Gastroesophageal sphincter (tissue), 4 donors: ENCODE results near the gene KRTAP20-2. TPM values are rescaled to one million over a fixed set of nuclear protein-coding genes. Genes with fewer than 3 reads are reported as not detected.

Experiments
- ATAC-seq: fragments of 150-250 bp; one replicate; pipeline ENCODE4 v1.9.1; 2016; ENCODE audit warnings: mild to moderate bottlenecking, moderate library complexity
- H3K27ac ChIP-seq, 4 donors: fragments of 200-600 bp; sonication (generic) in 3 of 4; 1 replicate in 3 of 4; 2 replicates in 1 of 4; pipeline ENCODE4 v1.5.1; 2016 to 2019
- H3K27me3 ChIP-seq: fragments of 200-600 bp; sonication (generic); one replicate; pipeline ENCODE4 v1.5.1; 2019
- H3K36me3 ChIP-seq, 2 donors: fragments of 200-600 bp; sonication (generic); one replicate each; pipeline ENCODE4 v1.5.1; 2019; ENCODE audit warnings: control low read depth in 1 of 2
- H3K4me1 ChIP-seq, 3 donors: fragments of 200-600 bp; sonication (generic); 1 replicate in 2 of 3; 2 replicates in 1 of 3; pipeline ENCODE4 v1.5.1; 2016 to 2019; ENCODE audit warnings: control low read depth in 2 of 3
- H3K4me3 ChIP-seq, 2 donors: fragments of 200-600 bp; sonication (generic); one replicate each; pipeline ENCODE4 v1.5.1; 2019; ENCODE audit warnings: mild to moderate bottlenecking in 1 of 2, moderate library complexity in 1 of 2
- H3K9me3 ChIP-seq, 3 donors: fragments of 200-600 bp; sonication (generic); one replicate each; pipeline ENCODE4 v1.5.1; 2017 to 2019; ENCODE audit warnings: control low read depth in 2 of 3
- CTCF ChIP-seq, 4 experiments: fragments of 200-600 bp in 2 of 4; fragments of 450-650 bp in 2 of 4; sonication (generic) in 1 of 4; IDR thresholded peaks; one replicate each; pipeline ENCODE4 v1.5.1; 2017 to 2019; ENCODE audit warnings: antibody characterized with exemption in 4 of 4, mild to moderate bottlenecking in 2 of 4, moderate library complexity in 2 of 4
- EP300 ChIP-seq: sonication (generic); formaldehyde crosslinking; IDR thresholded peaks from one replicate; pipeline ENCODE4 v1.6.1; 2017; ENCODE audit warnings: antibody characterized with exemption, mild to moderate bottlenecking
- POLR2A ChIP-seq, 2 donors: fragments of 450-650 bp; IDR thresholded peaks; one replicate each; pipeline ENCODE4 v1.6.1; 2017; ENCODE audit warnings: antibody characterized with exemption in 2 of 2, mild to moderate bottlenecking in 2 of 2, moderate library complexity in 1 of 2
- POLR2AphosphoS5 ChIP-seq: sonication (generic); formaldehyde crosslinking; IDR thresholded peaks from one replicate; pipeline ENCODE4 v1.6.1; 2017; ENCODE audit warnings: antibody characterized with exemption
- WGBS, 2 donors: methylation state at CpG; one replicate each; pipeline ENCODE4 v1.1.5; 2018; ENCODE audit warnings: low coverage in 1 of 2; 5-methylcytosine and 5-hydroxymethylcytosine counted together
- small RNA-seq, 4 donors: library from RNA; depleted of rRNA; stranded (forward); fragments of <200 nt; gene quantifications; one replicate each; pipeline ENCODE3, GENCODE V24; 2016
- total RNA-seq, 4 donors: library from RNA; depleted of rRNA; stranded (reverse); fragments of >200 nt; gene quantifications; one replicate each; pipeline ENCODE4 v1.1.0, GENCODE V29; 2016

The KRTAP20-2 gene
- total RNA-seq, 4 donors from 2014 or later, result not detected

- Histone ChIP-seq H3K4me1 (no peaks in the 10 kb centered on the region), H3K27ac (no peak overlapping the region), H3K27me3 (no peaks in the 10 kb centered on the region), H3K4me3 (no peak overlapping the region), H3K9me3 (peaks cover 0 to 6% (median 0%) of the 10 kb centered on the region in 3 donors), H3K36me3 (no peaks in the 10 kb centered on the region)
- no peak for ATAC-seq
- TF ChIP-seq CTCF (IDR thresholded peaks at IDR 0.05), result no peak
- TF ChIP-seq POLR2A (IDR thresholded peaks at IDR 0.05), result no peak
- no peak for TF ChIP-seq POLR2AphosphoS5
- no peak for TF ChIP-seq EP300
- WGBS, 2 donors, result 19 to 20% methylated on average over 1 of the region's 1 CpG
These were observed 45.6 kb downstream of the KRTAP20-2 start for GRCh38 chr21:30680586-30680985.

- no peak overlapping the region for H3K27ac ChIP-seq
- peaks cover 0 to 6% (median 0%) of the 10 kb centered on the region in 3 donors for H3K9me3 ChIP-seq
- no peaks in the 10 kb centered on the region for H3K4me1 ChIP-seq
- TF ChIP-seq POLR2A (IDR thresholded peaks at IDR 0.05) (no peak), EP300 (no peak), POLR2AphosphoS5 (no peak), CTCF (IDR thresholded peaks at IDR 0.05) (no peak)
- H3K4me3 ChIP-seq, result no peak overlapping the region
- no peaks in the 10 kb centered on the region for H3K36me3 ChIP-seq
- ATAC-seq, result no peak
- 71 to 75% methylated on average over 4 to 6 of the region's 6 CpGs for WGBS, 2 donors
- H3K27me3 ChIP-seq, result no peaks in the 10 kb centered on the region
These were observed 49.5 kb downstream of the KRTAP20-2 start for GRCh38 chr21:30684506-30684905.

Small RNA genes within 50 kb of the gene (small RNA-seq; reads per million reads assigned to genes)
- gene KRTAP20-1, result 0 reads per million in 4 donors
- 0 reads per million in 4 donors for gene KRTAP20-3
- 0 reads per million in 4 donors for gene KRTAP20-4
- 0 reads per million in 4 donors for gene KRTAP22-1
- 0 reads per million in 4 donors for gene KRTAP22-2

Other genes starting within 250 kb of the KRTAP20-2 start
- gene KRTAP13-1, start 239.2 kb upstream of the KRTAP20-2 start, total RNA-seq, result not detected
- not detected for gene KRTAP13-3, start 209.3 kb upstream of the KRTAP20-2 start, total RNA-seq
- gene KRTAP13-4, start 205.0 kb upstream of the KRTAP20-2 start, total RNA-seq, result not detected
- not detected for gene KRTAP15-1, start 194.9 kb upstream of the KRTAP20-2 start, total RNA-seq
- not detected for gene KRTAP19-1, start 154.8 kb upstream of the KRTAP20-2 start, total RNA-seq
- gene KRTAP19-2, start 147.8 kb upstream of the KRTAP20-2 start, total RNA-seq, result not detected
- gene KRTAP19-3, start 143.2 kb upstream of the KRTAP20-2 start, total RNA-seq, result 1 to 10 TPM in 1 of 4 donors, not detected in 3; 1.7 TPM
- gene KRTAP19-4, start 138.0 kb upstream of the KRTAP20-2 start, total RNA-seq, result not detected
- not detected for gene KRTAP19-5, start 133.1 kb upstream of the KRTAP20-2 start, total RNA-seq
- gene KRTAP19-6, start 93.3 kb upstream of the KRTAP20-2 start, total RNA-seq, result not detected
- gene KRTAP19-7, start 73.9 kb upstream of the KRTAP20-2 start, total RNA-seq, result not detected
- not detected for gene KRTAP22-2, start 44.8 kb upstream of the KRTAP20-2 start, total RNA-seq
- gene KRTAP6-3, start 42.8 kb upstream of the KRTAP20-2 start, total RNA-seq, result not detected
- gene KRTAP6-2, start 36.3 kb upstream of the KRTAP20-2 start, total RNA-seq, result not detected
- gene KRTAP22-1, start 34.1 kb upstream of the KRTAP20-2 start, total RNA-seq, result not detected
- not detected for gene KRTAP6-1, start 21.3 kb upstream of the KRTAP20-2 start, total RNA-seq
- gene KRTAP20-1, start 18.8 kb upstream of the KRTAP20-2 start, total RNA-seq, result not detected
- gene KRTAP20-4, start 14.6 kb upstream of the KRTAP20-2 start, total RNA-seq, result not detected
- not detected for gene KRTAP20-3, start 7.7 kb downstream of the KRTAP20-2 start, total RNA-seq
- gene KRTAP21-3, start 83.6 kb downstream of the KRTAP20-2 start, total RNA-seq, result not detected
- not detected for gene KRTAP21-2, start 112.1 kb downstream of the KRTAP20-2 start, total RNA-seq
- not detected for gene KRTAP21-1, start 120.2 kb downstream of the KRTAP20-2 start, total RNA-seq
- gene KRTAP8-1, start 178.1 kb downstream of the KRTAP20-2 start, total RNA-seq, result not detected
- gene KRTAP7-1, start 194.6 kb downstream of the KRTAP20-2 start, total RNA-seq, result not detected
- not detected for gene KRTAP11-1, start 246.4 kb downstream of the KRTAP20-2 start, total RNA-seq